ENCODE data around the gene CYP4V2. TPM values are rescaled to one million over a fixed set of nuclear protein-coding genes. Genes with fewer than 3 reads are reported as not detected.

CYP4V2 gene
- total and polyA plus RNA-seq, 2 experiments from 2014 or later: 1.5 to 3.1 TPM

GRCh38 chr4:186204103-186204559, 12.8 kb downstream of the CYP4V2 start:
- Mint-ChIP-seq H3K27ac (no peak overlapping the region), H3K4me3 (no peak overlapping the region; the same call in 2 of the 3 replicates), H3K36me3 (ENCODE audit: low read depth) (peaks cover 22% of the 10 kb centered on the region), H3K4me1 (peaks cover 21% of the 10 kb centered on the region), H3K9me3 (peaks cover 6% of the 10 kb centered on the region; the same call in 2 of the 3 replicates), H3K27me3 (ENCODE audit: insufficient read depth, low read depth, poor library complexity) (no peaks in the 10 kb centered on the region)
- Histone ChIP-seq H3K4me1 (ENCODE audit: insufficient read depth) (peaks cover 10% of the 10 kb centered on the region; the same call in 1 of the 2 replicates), H3K79me2 (replicated peaks; ENCODE audit: insufficient read depth) (no peaks in the 10 kb centered on the region), H3K9me2 (ENCODE audit: insufficient read depth) (no peaks in the 10 kb centered on the region), H3K27me3 (ENCODE audit: insufficient read depth) (no peaks in the 10 kb centered on the region), H3K4me3 (peak overlapping the region; percentile 37; the same call in 1 of the 2 replicates), H3K27ac (ENCODE audit: low read depth) (no peak overlapping the region; the same call in 1 of the 2 replicates), H3F3A (replicated peaks; ENCODE audit: low read depth) (peaks cover 18% of the 10 kb centered on the region; the same call in 1 of the 2 replicates), H3K4me2 (peak overlapping the region; percentile 56; the same call in 1 of the 2 replicates), H3K36me3 (ENCODE audit: insufficient read depth) (no peaks in the 10 kb centered on the region), H2AFZ (peak overlapping the region; percentile 78; the same call in 1 of the 2 replicates), H4K20me1 (replicated peaks; ENCODE audit: insufficient read depth) (no peaks in the 10 kb centered on the region)
- ATAC-seq (peak; percentile 36), DNase-seq (ENCODE audit: low spot score) (peak; percentile 52)
- peak; percentile 81 for TF ChIP-seq CREB1 (CRISPR knock-in tag; IDR thresholded peaks at IDR 0.05; ENCODE audit: low read depth)
- no peak for TF ChIP-seq CTCF (conservative IDR thresholded peaks at IDR 0.05; ENCODE audit: low read depth in 2 of 2)

GRCh38 chr4:186204686-186205085, 13.3 kb downstream of the CYP4V2 start:
- Mint-ChIP-seq H3K4me3 (no peak overlapping the region), H3K27me3 (ENCODE audit: insufficient read depth, low read depth, poor library complexity) (no peaks in the 10 kb centered on the region), H3K36me3 (ENCODE audit: low read depth) (peaks cover 27% of the 10 kb centered on the region), H3K9me3 (peaks cover 10% of the 10 kb centered on the region; the same call in 2 of the 3 replicates), H3K27ac (no peak overlapping the region), H3K4me1 (peaks cover 21% of the 10 kb centered on the region)
- Histone ChIP-seq H4K20me1 (replicated peaks; ENCODE audit: insufficient read depth) (no peaks in the 10 kb centered on the region), H3K4me1 (ENCODE audit: insufficient read depth) (peaks cover 10% of the 10 kb centered on the region; the same call in 1 of the 2 replicates), H3K27ac (ENCODE audit: low read depth) (no peak overlapping the region; the same call in 1 of the 2 replicates), H3F3A (replicated peaks; ENCODE audit: low read depth) (peaks cover 18% of the 10 kb centered on the region; the same call in 1 of the 2 replicates), H3K36me3 (ENCODE audit: insufficient read depth) (no peaks in the 10 kb centered on the region), H3K4me2 (peak overlapping the region; percentile 56; the same call in 1 of the 2 replicates), H3K27me3 (ENCODE audit: insufficient read depth) (no peaks in the 10 kb centered on the region), H3K79me2 (replicated peaks; ENCODE audit: insufficient read depth) (no peaks in the 10 kb centered on the region), H3K4me3 (peak overlapping the region; percentile 37; the same call in 1 of the 2 replicates), H2AFZ (peak overlapping the region; percentile 78; the same call in 1 of the 2 replicates), H3K9me2 (ENCODE audit: insufficient read depth) (no peaks in the 10 kb centered on the region)
- no peak for ATAC-seq
- DNase-seq (ENCODE audit: low spot score): no peak
- TF ChIP-seq ZNF331 (CRISPR knock-in tag; IDR thresholded peaks at IDR 0.05; ENCODE audit: low read depth) (no peak), EZH2 (IDR thresholded peaks at IDR 0.05; ENCODE audit: low read depth, unreplicated experiment) (no peak), STAT1 (IDR thresholded peaks at IDR 0.05; ENCODE audit: unreplicated experiment) (no peak), EZH2phosphoT487 (IDR thresholded peaks at IDR 0.05; ENCODE audit: unreplicated experiment) (no peak), CREB1 (CRISPR knock-in tag; IDR thresholded peaks at IDR 0.05; ENCODE audit: low read depth) (no peak), NANOG (IDR thresholded peaks at IDR 0.05; ENCODE audit: borderline replicate concordance) (no peak), CTCF (conservative IDR thresholded peaks at IDR 0.05; ENCODE audit: low read depth in 2 of 2) (no peak)
- TF ChIP-seq, protein P1, sequence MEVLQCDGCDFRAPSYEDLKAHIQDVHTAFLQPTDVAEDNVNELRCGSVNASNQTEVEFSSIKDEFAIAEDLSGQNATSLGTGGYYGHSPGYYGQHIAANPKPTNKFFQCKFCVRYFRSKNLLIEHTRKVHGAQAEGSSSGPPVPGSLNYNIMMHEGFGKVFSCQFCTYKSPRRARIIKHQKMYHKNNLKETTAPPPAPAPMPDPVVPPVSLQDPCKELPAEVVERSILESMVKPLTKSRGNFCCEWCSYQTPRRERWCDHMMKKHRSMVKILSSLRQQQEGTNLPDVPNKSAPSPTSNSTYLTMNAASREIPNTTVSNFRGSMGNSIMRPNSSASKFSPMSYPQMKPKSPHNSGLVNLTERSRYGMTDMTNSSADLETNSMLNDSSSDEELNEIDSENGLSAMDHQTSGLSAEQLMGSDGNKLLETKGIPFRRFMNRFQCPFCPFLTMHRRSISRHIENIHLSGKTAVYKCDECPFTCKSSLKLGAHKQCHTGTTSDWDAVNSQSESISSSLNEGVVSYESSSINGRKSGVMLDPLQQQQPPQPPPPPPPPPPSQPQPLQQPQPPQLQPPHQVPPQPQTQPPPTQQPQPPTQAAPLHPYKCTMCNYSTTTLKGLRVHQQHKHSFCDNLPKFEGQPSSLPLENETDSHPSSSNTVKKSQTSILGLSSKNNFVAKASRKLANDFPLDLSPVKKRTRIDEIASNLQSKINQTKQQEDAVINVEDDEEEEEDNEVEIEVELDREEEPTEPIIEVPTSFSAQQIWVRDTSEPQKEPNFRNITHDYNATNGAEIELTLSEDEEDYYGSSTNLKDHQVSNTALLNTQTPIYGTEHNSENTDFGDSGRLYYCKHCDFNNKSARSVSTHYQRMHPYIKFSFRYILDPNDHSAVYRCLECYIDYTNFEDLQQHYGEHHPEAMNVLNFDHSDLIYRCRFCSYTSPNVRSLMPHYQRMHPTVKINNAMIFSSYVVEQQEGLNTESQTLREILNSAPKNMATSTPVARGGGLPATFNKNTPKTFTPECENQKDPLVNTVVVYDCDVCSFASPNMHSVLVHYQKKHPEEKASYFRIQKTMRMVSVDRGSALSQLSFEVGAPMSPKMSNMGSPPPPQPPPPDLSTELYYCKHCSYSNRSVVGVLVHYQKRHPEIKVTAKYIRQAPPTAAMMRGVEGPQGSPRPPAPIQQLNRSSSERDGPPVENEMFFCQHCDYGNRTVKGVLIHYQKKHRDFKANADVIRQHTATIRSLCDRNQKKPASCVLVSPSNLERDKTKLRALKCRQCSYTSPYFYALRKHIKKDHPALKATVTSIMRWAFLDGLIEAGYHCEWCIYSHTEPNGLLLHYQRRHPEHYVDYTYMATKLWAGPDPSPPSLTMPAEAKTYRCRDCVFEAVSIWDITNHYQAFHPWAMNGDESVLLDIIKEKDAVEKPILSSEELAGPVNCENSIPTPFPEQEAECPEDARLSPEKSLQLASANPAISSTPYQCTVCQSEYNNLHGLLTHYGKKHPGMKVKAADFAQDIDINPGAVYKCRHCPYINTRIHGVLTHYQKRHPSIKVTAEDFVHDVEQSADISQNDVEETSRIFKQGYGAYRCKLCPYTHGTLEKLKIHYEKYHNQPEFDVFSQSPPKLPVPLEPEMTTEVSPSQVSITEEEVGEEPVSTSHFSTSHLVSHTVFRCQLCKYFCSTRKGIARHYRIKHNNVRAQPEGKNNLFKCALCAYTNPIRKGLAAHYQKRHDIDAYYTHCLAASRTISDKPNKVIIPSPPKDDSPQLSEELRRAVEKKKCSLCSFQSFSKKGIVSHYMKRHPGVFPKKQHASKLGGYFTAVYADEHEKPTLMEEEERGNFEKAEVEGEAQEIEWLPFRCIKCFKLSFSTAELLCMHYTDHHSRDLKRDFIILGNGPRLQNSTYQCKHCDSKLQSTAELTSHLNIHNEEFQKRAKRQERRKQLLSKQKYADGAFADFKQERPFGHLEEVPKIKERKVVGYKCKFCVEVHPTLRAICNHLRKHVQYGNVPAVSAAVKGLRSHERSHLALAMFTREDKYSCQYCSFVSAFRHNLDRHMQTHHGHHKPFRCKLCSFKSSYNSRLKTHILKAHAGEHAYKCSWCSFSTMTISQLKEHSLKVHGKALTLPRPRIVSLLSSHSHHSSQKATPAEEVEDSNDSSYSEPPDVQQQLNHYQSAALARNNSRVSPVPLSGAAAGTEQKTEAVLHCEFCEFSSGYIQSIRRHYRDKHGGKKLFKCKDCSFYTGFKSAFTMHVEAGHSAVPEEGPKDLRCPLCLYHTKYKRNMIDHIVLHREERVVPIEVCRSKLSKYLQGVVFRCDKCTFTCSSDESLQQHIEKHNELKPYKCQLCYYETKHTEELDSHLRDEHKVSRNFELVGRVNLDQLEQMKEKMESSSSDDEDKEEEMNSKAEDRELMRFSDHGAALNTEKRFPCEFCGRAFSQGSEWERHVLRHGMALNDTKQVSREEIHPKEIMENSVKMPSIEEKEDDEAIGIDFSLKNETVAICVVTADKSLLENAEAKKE (CRISPR knock-in tag; IDR thresholded peaks at IDR 0.05): no peak
- TF ChIP-seq, protein P2, sequence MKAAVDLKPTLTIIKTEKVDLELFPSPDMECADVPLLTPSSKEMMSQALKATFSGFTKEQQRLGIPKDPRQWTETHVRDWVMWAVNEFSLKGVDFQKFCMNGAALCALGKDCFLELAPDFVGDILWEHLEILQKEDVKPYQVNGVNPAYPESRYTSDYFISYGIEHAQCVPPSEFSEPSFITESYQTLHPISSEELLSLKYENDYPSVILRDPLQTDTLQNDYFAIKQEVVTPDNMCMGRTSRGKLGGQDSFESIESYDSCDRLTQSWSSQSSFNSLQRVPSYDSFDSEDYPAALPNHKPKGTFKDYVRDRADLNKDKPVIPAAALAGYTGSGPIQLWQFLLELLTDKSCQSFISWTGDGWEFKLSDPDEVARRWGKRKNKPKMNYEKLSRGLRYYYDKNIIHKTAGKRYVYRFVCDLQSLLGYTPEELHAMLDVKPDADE (IDR thresholded peaks at IDR 0.05): no peak
